DMS53 (cell line): ENCODE data around the gene PDE8B.

Experiments
- DNase-seq: peaks from one replicate; lab custom pipeline; 2025; lab: John Stamatoyannopoulos, UW

Gene PDE8B

DNA sequence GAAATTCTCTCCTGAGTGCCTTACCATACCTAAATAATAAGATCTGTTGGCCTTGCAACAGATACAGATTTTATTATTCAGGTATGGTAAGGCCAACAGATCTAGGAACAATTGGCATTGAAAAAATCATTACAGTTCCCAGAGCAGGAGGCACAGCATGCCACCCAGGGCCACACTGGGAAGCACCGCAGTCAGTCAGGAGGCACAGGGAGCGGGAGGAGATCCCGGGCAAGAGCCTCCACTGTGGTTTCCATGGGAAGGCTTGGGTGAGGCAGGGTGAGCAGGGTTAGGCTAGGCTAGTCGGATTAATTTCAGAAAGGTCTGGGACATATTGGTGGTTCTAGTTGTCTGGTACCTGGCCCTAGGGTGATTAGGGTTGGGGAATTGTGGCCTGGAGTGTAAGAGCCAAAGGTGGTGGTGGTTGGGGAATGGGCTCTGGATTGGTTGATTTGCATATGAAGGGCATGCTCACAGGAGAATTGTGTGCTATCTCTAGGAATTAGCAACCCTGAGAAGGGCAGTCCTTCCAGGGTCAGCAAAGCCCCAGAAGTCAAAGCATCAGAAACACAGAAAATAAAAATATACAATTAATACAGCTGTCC lies 111.4 kb downstream of the PDE8B start:
- no peak for DNase-seq

DNA sequence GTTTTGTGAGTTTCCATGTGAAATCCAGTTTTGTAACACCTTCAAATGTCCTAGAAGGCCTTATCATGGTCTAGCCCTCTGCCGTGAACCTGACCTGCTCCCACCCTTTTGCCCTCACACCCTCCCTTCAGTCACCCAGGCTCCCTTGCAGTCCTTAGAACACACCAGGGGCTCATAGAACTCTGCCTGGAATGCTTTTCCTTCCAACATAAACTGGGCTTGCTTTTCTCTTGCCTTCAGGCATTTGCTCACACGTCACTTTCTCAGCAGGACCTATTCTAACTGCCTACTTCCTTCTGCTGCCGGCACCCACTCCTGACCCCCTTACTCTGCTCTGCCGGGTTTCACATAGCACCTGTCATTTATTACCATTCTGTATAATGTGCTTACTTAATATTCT lies 111.9 kb downstream of the PDE8B start:
- no peak for DNase-seq

DNA sequence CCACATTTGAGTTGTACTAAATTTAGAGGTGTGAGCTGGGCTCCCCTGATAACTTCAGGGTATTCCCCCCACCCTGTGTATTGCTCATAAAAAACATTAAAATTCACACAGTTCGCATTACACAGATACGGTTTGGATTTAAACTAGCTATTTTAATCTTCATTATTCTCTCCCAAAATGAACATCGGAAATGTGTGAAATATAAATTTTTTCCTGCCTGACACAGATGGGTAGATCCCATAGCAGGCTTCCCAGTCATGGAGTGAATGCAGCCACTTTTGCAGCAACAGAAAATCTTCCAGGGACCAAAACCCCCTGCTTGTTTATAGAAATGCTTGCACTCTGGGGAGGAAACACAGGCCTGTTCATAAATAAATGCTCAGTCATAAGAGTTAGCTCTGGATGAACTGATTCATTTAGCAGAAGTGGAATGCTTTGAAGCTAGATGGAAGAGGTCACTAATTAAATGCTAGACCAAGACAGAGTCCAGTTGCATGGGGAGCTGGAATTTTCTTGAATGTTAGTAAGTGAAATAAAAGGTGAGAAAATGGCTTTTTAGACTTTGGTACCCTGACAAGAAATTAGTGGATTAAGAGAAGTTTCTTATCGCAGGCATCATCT lies 115.6 kb downstream of the PDE8B start:
- DNase-seq = no peak

DNA sequence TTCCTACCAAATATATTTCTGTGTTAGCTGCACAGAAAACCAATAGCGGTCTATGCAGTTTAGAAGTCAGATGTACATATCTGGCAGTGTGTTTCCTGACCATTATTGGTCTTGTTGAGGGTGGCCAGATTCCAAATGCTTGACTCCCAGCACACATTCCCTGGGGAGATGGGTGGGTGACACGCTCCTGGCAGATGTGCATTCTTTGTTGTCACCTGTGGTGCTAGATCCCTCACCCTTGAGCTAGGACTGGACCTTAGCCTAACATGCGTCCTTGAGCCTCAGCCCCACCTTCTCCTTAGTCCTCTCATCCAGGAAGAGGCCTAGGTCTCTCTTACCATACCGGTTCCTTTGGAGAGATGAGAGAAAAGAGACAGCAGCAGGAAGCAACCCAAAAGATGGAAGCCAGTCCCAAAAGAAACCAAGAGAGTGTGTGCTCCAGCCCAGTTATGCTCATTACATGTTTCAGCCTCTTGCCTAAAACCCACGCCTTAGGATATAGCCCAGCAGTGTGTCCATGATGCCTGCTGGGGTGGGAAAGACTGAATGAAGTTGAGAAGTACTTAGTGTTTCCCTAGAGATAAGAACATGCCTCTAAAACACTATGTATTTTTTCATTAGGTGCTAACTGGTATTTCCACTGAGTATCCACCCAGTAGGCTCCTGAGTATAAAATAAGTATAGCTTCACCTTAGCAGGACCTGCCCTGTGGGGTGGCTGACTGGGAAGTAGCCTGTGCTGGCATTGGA lies 116.7 kb downstream of the PDE8B start:
- no peak for DNase-seq

DNA sequence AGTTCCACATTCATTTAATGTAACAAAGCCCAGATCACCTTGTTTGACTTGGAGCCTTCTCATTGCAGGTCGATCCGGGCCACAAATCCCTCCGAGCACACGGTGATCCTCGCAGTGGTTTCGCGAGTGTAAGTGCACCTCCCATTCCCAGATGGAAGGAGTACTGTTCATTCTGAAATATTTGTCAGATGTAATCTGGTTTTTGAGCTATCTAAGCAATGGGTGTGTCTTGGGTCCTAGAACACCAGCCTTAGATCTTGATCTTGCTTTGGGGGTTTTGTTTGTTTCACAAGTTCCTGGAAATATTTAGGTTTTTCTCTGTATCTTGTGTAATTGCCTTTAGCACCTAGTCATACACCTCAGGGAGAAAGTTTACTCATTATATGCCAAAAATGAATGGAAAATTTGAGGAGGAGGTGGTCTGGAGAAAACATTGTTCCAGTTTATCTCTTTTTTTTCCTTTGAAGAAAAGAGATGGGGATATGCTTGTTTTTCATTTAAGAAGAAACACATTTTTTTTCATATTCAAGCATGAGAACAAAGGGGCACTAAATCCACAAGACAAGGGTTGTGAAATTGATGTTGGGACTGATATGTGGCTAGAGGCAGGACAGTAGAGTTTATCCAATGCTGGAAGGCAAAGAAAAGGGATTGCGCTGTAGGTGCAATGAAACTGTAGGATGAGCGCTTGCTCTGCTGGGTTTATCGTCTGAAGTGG lies 118.6 kb downstream of the PDE8B start:
- no peak for DNase-seq

DNA sequence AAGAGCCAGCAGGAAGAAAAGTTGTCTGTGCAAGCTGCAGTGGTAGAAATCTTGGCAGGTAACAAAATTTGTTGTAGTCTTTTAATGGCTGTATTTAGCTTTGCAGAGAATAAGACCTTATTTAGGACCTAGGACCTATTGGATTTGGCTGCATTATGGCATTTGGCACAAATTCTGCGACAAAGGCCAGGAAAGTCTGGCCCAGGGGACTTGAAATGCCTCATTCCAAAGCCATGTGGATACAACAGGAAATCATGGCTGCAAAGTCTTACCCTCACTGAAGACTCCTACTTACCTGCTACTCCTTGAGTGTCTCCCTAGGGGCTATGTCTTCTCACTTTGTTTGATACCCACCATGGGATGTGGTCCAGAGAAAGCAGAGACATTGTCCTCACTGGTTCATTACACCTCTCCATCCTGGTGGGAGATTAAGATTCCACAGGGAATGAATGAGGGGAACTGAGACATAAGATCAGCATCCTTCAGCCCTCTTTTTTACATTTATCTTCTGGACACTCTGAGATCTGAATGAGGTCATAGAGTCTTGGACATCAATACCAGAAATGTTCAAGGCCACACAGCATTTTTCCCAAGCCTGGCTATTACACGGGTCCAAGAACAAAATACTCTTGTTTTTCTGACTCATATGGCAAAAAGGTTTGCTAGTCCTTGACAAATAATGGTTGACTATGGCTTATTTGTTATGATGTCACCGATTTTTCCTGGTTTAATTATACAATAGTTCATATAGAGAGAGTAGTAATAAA lies 119.4 kb downstream of the PDE8B start:
- no peak for DNase-seq

DNA sequence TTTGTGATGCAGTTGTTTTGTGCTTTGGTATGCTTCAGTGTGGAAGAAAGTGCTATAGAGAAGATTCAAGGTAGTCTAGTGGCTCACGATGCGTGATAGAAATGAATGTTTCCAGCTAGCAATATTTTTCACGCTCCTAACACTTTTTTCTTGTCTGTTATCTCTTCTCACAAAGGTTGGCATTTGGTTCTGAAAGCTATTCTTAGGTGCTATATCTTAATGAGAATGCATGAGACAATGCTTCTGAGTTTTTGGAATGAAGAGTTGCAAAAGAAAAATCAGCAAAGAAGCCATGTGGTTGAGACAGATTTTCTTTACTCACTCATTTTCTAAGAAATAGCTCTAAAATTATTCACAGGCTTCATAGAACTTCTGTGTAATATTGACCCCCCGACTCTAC lies 122.6 kb downstream of the PDE8B start:
- DNase-seq = no peak

DNA sequence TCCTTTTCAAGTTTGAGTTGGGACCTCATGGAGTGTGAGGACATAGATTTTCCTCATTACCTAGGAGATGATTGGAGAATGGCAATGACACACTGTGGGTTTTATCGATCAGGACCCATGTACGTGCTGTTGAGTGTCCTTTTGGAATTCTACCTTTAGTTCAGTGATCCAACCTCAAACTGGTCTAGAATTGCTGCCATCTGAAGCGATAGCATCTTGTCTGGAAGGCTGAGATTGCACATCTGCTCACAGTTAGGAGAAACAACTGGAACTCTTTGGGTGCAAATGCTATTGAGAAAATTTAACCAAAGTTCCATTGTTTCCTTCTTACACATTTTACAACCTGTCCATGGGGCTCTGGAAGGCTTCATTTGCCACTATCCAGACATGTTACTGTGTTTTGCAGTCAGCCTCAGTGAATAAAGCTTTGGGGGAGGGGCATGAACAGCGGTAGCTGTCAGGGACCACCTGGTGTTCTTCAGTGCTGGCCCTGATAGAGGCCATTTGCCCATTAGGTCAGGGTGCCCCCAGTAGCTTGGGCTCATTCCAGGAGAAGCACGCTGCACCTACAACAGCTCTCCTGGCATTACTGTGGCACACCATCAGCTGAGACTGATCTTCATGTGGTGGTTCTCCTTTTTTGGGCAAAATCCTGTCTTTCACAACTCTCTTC lies 123.1 kb downstream of the PDE8B start:
- DNase-seq = no peak

DNA sequence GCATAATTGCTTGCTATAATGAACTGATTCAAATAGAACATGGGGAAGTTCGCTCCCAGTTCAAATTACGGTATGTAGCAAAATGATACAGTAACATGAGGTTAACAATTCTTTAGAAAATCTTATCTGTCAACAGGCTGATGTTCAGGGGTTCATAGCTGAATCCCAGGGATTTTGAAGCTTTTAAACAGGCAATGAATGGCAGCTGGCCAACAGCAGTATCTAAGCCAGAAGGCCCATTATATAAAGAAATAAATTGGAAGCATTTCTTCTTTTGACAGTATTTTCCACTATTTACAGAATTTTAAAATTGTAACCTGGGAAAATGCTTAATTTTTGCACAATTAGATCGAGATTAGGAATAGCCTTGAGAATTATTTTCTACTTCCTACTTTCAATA lies 126.8 kb downstream of the PDE8B start:
- DNase-seq = no peak

DNA sequence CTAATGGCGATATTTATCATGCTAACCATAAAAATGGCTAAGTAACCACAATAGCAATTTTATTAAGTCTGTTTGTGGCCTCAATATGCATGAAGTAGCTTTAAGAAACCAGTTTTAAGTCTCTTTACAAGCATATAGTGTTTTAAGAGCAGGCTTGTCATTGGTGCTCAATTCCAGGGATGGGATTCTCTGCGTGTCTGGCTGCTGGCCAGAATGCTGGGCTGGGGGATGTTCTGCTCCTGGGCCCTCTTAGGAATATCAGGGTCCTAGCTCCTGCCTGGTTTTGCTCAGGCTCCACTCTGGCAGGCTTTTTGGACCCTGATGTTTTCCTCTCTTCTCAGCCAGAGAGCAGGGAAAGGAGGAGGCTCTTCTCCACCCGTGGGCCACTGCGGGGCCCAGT lies 127.2 kb downstream of the PDE8B start:
- no peak for DNase-seq

DNA sequence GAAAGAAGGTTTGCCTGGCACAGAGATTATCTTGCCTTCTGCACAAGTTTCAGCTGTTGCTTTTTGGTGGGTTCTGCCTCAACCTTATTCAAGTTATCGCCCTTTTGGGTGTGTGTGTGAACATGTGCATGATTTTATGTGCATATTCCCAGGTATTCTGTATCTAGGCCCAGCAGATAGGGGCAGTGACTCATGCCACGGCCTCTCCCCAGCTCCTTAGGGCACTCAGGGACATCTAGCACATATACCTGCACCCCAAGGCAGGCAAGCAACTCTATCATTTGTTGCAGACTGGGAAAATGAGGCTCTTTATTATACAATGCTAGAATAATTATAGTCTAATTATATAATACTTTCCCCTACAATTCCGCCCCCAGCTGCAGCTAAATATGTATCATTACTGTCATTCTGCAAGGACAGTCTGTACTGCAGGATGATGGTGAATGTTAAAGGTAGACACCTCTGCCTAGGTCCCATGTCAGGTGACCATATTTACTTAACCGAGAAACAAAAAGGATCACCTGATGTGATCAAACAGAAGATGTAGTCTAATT lies 128.9 kb downstream of the PDE8B start:
- no peak for DNase-seq

DNA sequence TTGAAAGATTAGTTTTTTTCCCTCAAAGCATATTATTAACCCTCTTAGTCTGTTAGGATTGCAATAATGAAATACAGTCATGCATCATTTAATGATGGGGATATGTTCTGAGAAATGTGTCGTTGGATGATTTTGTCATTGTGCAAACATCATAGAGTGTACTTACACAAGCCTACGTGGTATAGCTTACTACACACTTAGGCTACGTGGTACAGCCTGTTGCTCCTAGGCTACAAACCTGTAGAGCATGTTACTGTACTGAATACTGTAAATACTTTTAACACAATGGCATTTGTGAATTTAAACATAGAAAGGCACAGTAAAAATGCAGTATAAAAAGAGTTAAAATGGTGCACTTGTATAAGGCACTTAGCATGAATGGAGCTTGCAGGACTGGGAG lies 132.7 kb downstream of the PDE8B start:
- DNase-seq = peak; percentile 50

DNA sequence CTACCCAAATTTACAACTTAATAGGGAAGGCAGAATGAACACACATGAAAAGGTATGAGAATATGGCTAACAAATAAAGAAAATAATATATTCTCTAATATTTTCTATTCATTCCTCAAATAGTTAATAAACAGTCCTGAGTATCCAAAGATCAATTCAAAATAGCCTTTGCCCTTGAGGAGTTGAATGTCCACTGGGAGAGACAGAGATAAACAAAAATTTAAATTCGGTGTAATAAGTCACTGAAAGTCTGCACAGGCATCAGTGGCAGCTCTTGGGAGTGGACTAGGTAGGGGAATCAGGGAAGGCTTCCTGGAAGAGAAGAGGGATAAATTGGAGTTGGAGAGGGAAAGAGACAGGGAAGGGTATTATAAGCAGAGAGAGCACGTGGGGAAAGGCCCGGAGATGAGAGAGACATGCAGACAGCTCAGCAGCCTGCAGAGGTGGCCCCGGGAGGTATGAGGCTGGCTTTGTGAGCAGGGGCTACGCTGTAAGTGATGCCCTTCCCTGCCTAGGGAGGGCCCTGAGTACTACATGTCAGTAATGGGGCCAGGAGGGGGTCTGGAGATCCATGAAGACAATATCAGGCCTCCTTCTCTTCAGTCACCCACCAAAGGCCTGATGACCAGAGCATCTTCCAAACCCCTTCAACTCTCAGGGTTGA lies 137.1 kb downstream of the PDE8B start:
- DNase-seq = no peak

DNA sequence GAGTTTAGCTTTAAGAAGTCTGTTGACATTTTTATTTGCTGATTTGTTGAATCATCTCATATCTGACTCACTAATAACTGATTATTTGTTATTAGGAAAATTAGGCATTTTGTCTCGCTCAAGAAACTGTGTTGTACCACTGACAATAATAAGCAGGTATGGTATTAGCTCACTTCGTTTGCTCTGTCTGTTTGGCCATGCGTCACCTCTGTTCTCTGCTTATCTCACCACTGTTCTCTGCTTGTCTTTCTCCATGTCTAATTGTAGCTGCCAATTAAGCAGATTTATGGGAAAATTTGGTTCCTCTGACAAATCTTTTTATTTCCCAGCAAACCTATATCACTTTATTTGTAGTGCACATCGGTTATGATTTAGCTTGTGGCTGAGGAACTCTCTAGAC lies 142.8 kb downstream of the PDE8B start:
- no peak for DNase-seq

DNA sequence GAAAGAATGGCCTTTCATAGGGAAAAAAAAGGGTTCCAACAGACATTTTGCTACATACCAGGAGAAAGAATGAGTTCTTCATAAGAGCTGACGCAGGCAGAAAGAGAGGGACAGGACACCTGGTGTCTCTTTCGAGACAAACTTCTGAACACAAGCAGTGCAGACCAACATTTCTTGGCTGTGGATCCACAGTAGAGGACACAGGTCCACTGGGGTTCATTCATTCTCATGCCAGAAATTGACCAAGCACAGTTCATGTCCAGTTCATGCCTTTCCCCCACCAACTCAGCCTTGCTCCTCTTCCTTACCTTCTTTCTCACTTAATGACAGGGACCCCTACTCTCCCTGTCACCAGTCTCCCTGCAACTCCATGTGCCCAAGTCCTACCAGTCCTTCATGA lies 144.0 kb downstream of the PDE8B start:
- no peak for DNase-seq

DNA sequence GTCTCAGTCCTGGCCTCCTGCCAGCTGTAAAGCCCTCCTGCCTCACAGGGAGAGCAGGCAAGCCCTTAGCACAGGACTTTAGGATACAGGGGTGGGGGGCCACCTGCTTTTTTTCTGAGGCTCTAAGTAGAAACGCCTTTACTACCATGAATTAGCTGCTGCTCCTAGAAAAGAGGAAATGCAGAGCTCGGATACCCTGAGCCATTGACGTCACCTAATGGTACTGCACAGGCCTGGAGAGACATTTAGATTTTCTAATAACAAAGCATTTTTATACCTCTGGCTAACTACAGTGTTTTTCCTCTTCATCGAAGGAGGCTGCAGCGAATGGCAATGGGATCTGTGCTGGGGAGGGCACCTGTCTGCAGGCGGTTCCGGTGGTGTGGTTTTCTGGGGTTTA lies 144.6 kb downstream of the PDE8B start:
- DNase-seq = no peak

DNA sequence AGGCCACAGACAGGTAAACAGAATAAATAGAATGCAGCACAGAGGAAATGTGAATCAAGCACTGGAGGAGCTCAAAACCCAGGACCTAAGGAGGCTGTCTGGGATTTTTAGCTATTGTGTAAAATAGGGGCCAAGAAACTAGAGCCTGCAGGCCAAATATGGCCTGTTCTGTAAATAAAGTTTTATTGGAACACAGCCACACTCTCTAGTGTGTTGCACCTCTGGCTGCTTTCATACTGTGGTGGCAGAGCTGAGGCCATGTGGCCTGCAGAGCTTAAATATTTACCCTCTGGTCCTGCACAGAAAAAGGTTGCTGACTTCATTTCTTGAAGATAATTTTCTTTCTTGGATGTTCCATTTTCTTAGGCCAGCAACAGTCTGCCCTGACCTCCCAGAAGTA lies 145.3 kb downstream of the PDE8B start:
- no peak for DNase-seq

DNA sequence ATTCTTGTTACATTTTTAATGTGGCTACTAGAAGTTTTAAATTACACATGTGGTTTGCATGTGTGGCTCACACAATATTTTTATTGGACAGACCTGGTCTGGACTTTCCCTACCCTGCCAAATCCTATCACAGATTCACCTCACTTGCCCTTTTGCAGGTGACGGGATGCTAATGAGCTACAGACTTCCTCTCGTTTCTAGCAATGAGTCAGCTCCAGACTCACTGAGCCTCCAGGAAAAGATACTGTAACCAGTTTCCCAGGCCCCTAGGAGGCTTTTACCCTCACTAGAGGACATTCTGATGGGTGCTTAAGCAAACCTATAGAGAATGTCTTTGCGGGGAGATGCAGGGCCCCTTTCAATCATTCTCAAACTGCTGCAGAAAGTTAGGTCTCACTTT lies 146.3 kb downstream of the PDE8B start:
- peak; percentile 17 for DNase-seq

DNA sequence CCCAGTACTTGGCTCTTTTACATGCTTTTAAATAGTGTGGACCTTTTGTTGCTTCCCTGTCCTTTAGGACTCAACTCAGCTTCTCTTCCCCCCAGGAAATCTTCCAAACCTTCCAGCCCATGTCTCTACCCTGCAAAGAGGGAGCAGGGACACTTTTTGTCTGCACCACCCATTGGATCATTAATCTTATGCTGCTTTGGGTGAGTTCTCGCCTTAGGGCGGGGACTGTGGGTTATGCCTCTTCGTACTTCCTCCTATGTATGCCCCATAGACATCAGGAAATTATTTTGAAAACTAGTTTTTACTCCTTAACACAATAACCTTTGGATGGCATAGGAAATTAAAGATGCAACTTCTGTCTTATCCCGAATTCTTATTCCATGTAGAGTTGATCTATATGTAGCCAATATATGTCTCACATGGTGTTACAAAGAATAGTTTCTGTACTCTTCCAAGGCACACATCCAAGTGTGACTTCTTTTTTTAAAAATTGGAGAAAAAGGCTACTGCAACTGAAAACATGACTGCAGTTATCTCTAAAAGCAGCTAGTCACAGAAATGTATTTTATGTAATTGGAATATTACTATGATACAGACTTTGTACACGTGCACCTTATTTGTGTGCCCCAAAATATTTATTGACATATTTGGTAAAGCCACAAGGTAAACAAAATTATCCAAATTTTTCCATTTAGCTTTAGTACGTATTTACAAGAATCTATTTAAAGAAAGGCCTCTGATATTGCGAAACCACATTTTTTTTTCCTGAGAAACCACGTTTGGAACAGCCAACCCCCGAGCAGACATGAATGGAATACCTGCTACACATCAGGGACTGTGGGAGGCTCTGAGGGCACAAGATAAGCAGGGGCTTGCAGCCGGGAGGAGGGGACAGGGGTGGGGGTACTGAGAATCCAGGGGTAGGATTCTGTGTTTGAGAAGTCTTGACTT lies 148.1 kb downstream of the PDE8B start:
- DNase-seq = no peak

DNA sequence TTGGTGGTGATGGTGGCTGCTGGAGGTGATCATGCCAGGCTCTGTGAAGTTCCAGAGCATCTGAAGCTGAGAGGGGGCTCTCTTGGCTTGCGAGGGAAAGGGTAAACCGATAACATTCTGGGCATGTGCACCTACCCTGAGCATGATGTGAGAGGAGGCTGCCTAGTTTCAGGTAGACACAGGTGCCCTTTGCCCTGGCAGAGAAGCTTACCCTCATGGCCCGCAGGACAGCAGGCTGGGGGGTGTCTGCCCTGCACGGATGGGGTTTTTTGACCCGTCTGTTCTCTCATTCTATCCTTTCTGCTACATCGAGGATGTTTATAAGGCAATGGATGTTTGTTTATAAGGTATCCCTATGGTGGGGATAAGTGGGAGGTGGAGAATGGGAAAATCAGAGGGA lies 148.8 kb downstream of the PDE8B start:
- DNase-seq = no peak
